GM23248 (cell line): Measurements from ENCODE around the gene TMEM53.

Source experiments
- EZH2 ChIP-seq: fragments of 200-600 bp; sonication (generic); IDR thresholded peaks from 2 replicates; pipeline ENCODE4 v1.6.1; 2018; ENCODE audit warnings: antibody characterized with exemption, mild to moderate bottlenecking; ENCODE audit not compliant: insufficient read depth, poor library complexity, severe bottlenecking
- EZH2phosphoT487 ChIP-seq: fragments of 200-600 bp; sonication (generic); IDR thresholded peaks from 2 replicates; pipeline ENCODE4 v1.6.1; 2018; ENCODE audit warnings: antibody characterized with exemption, moderate library complexity, mild to moderate bottlenecking, low read depth; ENCODE audit not compliant: insufficient read depth

DNA sequence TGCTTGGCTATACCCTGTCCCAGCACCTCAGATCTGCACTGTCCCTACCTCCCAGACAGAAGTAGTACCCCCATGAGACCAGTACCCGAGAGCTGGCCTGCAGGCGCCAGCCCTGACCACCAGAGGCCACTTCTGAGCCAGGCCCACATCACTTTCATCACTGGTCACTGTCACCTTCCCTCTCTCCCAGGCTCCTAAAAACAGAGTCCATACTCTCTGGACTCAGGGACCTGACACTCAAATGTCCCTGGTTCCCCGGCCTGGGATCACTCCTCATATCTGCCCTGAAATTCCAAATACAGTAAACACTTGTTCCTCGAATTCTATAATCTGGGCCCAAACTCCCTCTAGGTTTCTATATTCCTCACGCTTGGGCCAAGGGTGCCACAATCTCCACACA, 18.7 kb downstream of the TMEM53 start:
- no peak for TF ChIP-seq EZH2
- TF ChIP-seq EZH2phosphoT487: no peak
